ENCODE data around the gene TAGAP.

The TAGAP gene

GRCh38 chr6:159052720-159053119 is 7.9 kb upstream of the TAGAP start:
- Histone ChIP-seq H2AK5ac (ENCODE audit: low read length, severe bottlenecking) (no peak overlapping the region), H4K8ac (ENCODE audit: low read length) (no peak overlapping the region), H3K27me3 (ENCODE audit: control insufficient read depth in 1 of 2, insufficient read depth in 1 of 2, low read length in 2 of 2) (peaks cover 46 to 66% of the 10 kb centered on the region in 2 experiments), H3K4me2 (ENCODE audit: low read length, poor library complexity, severe bottlenecking) (no peak overlapping the region), H3K27ac (ENCODE audit: low read length, poor library complexity, severe bottlenecking) (no peak overlapping the region), H3K36me3 (ENCODE audit: control insufficient read depth in 1 of 2, insufficient read depth in 2 of 2, low read depth in 1 of 2, low read length in 2 of 2) (no peaks in the 10 kb centered on the region), H3K23ac (ENCODE audit: low read length in 2 of 2) (no peak overlapping the region), H2BK15ac (ENCODE audit: low read depth, poor library complexity, severe bottlenecking) (no peak overlapping the region), H3K18ac (ENCODE audit: low read depth in 1 of 2, low read length in 2 of 2) (no peak overlapping the region), H4K91ac (ENCODE audit: low read length) (no peak overlapping the region), H2BK5ac (ENCODE audit: low read depth, low read length, poor library complexity, severe bottlenecking) (no peak overlapping the region), H3K4ac (ENCODE audit: low read depth in 1 of 2, low read length in 2 of 2) (no peak overlapping the region), H3K4me3 (ENCODE audit: insufficient read depth in 1 of 2, low read depth in 1 of 2, low read length in 2 of 2) (no peak overlapping the region), H2AFZ (ENCODE audit: low read depth, low read length) (no peak overlapping the region), H3K14ac (ENCODE audit: low read length in 2 of 2) (no peak overlapping the region), H3K79me1 (replicated peaks; ENCODE audit: low read length, poor library complexity, severe bottlenecking) (no peaks in the 10 kb centered on the region), H3K9ac (ENCODE audit: low read length) (no peak overlapping the region), H3K4me1 (ENCODE audit: control insufficient read depth, insufficient read depth, low read depth, low read length) (no peaks in the 10 kb centered on the region), H2BK12ac (ENCODE audit: low read length in 2 of 2) (no peak overlapping the region), H2BK120ac (ENCODE audit: low read depth, low read length) (no peak overlapping the region), H3K9me3 (ENCODE audit: control insufficient read depth, low read length) (no peaks in the 10 kb centered on the region)
- no peak for DNase-seq
- 73% methylated on average over 3 of the region's 3 CpGs for WGBS

GRCh38 chr6:159047891-159048685 is 3.3 kb upstream of the TAGAP start:
- H3K79me1 ChIP-seq (replicated peaks; ENCODE audit: low read length, poor library complexity, severe bottlenecking) = no peaks in the 10 kb centered on the region
- H3K23ac ChIP-seq (ENCODE audit: low read length in 2 of 2) = no peak overlapping the region
- H3K9me3 ChIP-seq (ENCODE audit: control insufficient read depth, low read length) = no peaks in the 10 kb centered on the region
- H2BK120ac ChIP-seq (ENCODE audit: low read depth, low read length) = no peak overlapping the region
- no peak for DNase-seq
- no peak overlapping the region for H2BK5ac ChIP-seq (ENCODE audit: low read depth, low read length, poor library complexity, severe bottlenecking)
- no peak overlapping the region for H2BK15ac ChIP-seq (ENCODE audit: low read depth, poor library complexity, severe bottlenecking)
- H3K36me3 ChIP-seq (ENCODE audit: control insufficient read depth in 1 of 2, insufficient read depth in 2 of 2, low read depth in 1 of 2, low read length in 2 of 2) = no peaks in the 10 kb centered on the region
- no peak overlapping the region for H3K27ac ChIP-seq (ENCODE audit: low read length, poor library complexity, severe bottlenecking)
- no peak overlapping the region for H4K8ac ChIP-seq (ENCODE audit: low read length)
- no peak overlapping the region for H3K4me3 ChIP-seq (ENCODE audit: insufficient read depth in 1 of 2, low read depth in 1 of 2, low read length in 2 of 2)
- no peak overlapping the region for H3K4ac ChIP-seq (ENCODE audit: low read depth in 1 of 2, low read length in 2 of 2)
- H2AFZ ChIP-seq (ENCODE audit: low read depth, low read length) = no peak overlapping the region
- no peak overlapping the region for H3K4me2 ChIP-seq (ENCODE audit: low read length, poor library complexity, severe bottlenecking)
- H3K14ac ChIP-seq (ENCODE audit: low read length in 2 of 2) = no peak overlapping the region
- peak overlapping the region in 1 of 2 experiments; percentile 54 for H2BK12ac ChIP-seq (ENCODE audit: low read length in 2 of 2)
- H2AK5ac ChIP-seq (ENCODE audit: low read length, severe bottlenecking) = no peak overlapping the region
- H3K4me1 ChIP-seq (ENCODE audit: control insufficient read depth, insufficient read depth, low read depth, low read length) = no peaks in the 10 kb centered on the region
- H4K91ac ChIP-seq (ENCODE audit: low read length) = no peak overlapping the region
- 75% methylated on average over 10 of the region's 10 CpGs for WGBS
- H3K18ac ChIP-seq (ENCODE audit: low read depth in 1 of 2, low read length in 2 of 2) = no peak overlapping the region
- H3K9ac ChIP-seq (ENCODE audit: low read length) = no peak overlapping the region
- H3K27me3 ChIP-seq (ENCODE audit: control insufficient read depth in 1 of 2, insufficient read depth in 1 of 2, low read length in 2 of 2) = peaks cover 32 to 56% of the 10 kb centered on the region in 2 experiments

GRCh38 chr6:159045801-159046200 is 1.0 kb upstream of the TAGAP start:
- H2AFZ ChIP-seq (ENCODE audit: low read depth, low read length) = no peak overlapping the region
- H3K4ac ChIP-seq (ENCODE audit: low read depth in 1 of 2, low read length in 2 of 2) = no peak overlapping the region
- no peak overlapping the region for H3K23ac ChIP-seq (ENCODE audit: low read length in 2 of 2)
- H3K9me3 ChIP-seq (ENCODE audit: control insufficient read depth, low read length) = no peaks in the 10 kb centered on the region
- H2BK120ac ChIP-seq (ENCODE audit: low read depth, low read length) = no peak overlapping the region
- no peak overlapping the region for H3K4me2 ChIP-seq (ENCODE audit: low read length, poor library complexity, severe bottlenecking)
- H3K4me1 ChIP-seq (ENCODE audit: control insufficient read depth, insufficient read depth, low read depth, low read length) = no peaks in the 10 kb centered on the region
- no peak overlapping the region for H3K9ac ChIP-seq (ENCODE audit: low read length)
- DNase-seq = no peak
- no peak overlapping the region for H3K4me3 ChIP-seq (ENCODE audit: insufficient read depth in 1 of 2, low read depth in 1 of 2, low read length in 2 of 2)
- H3K14ac ChIP-seq (ENCODE audit: low read length in 2 of 2) = no peak overlapping the region
- WGBS = 72% methylated on average over 6 of the region's 7 CpGs
- H2BK12ac ChIP-seq (ENCODE audit: low read length in 2 of 2) = no peak overlapping the region
- H4K91ac ChIP-seq (ENCODE audit: low read length) = no peak overlapping the region
- H2BK15ac ChIP-seq (ENCODE audit: low read depth, poor library complexity, severe bottlenecking) = no peak overlapping the region
- H3K79me1 ChIP-seq (replicated peaks; ENCODE audit: low read length, poor library complexity, severe bottlenecking) = no peaks in the 10 kb centered on the region
- no peaks in the 10 kb centered on the region for H3K36me3 ChIP-seq (ENCODE audit: control insufficient read depth in 1 of 2, insufficient read depth in 2 of 2, low read depth in 1 of 2, low read length in 2 of 2)
- peaks cover 34 to 58% of the 10 kb centered on the region in 2 experiments for H3K27me3 ChIP-seq (ENCODE audit: control insufficient read depth in 1 of 2, insufficient read depth in 1 of 2, low read length in 2 of 2)
- no peak overlapping the region for H2BK5ac ChIP-seq (ENCODE audit: low read depth, low read length, poor library complexity, severe bottlenecking)
- no peak overlapping the region for H2AK5ac ChIP-seq (ENCODE audit: low read length, severe bottlenecking)
- no peak overlapping the region for H4K8ac ChIP-seq (ENCODE audit: low read length)
- H3K18ac ChIP-seq (ENCODE audit: low read depth in 1 of 2, low read length in 2 of 2) = no peak overlapping the region
- H3K27ac ChIP-seq (ENCODE audit: low read length, poor library complexity, severe bottlenecking) = no peak overlapping the region

DNA sequence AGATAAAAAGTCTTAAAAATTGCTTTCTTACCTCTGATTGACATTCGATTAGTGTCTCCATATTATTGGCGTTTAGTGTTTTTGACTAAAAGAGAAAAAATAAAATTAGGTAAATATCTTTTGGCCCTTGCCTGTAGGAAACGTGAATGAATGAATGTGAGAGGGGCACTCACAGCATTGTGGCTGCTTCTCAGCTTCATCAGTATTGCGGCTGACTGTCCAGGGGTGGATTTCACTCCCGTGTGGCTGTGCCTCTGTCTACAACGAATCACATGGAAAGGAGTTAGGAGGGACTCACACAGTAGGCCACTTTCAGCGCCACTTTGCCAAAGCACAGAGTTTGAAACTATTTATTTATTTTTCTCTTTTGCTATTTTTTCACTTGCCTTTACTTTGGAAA is 844 bp downstream of the TAGAP start:
- H3K23ac ChIP-seq (ENCODE audit: low read length in 2 of 2) = no peak overlapping the region
- no peak overlapping the region for H3K9ac ChIP-seq (ENCODE audit: low read length)
- no peak overlapping the region for H3K27ac ChIP-seq (ENCODE audit: low read length, poor library complexity, severe bottlenecking)
- H3K27me3 ChIP-seq (ENCODE audit: control insufficient read depth in 1 of 2, insufficient read depth in 1 of 2, low read length in 2 of 2) = peaks cover 33 to 55% of the 10 kb centered on the region in 2 experiments
- no peaks in the 10 kb centered on the region for H3K4me1 ChIP-seq (ENCODE audit: control insufficient read depth, insufficient read depth, low read depth, low read length)
- WGBS = 94% methylated on average over 6 of the region's 7 CpGs
- H3K4me2 ChIP-seq (ENCODE audit: low read length, poor library complexity, severe bottlenecking) = no peak overlapping the region
- no peaks in the 10 kb centered on the region for H3K79me1 ChIP-seq (replicated peaks; ENCODE audit: low read length, poor library complexity, severe bottlenecking)
- H2BK120ac ChIP-seq (ENCODE audit: low read depth, low read length) = no peak overlapping the region
- no peak overlapping the region for H3K14ac ChIP-seq (ENCODE audit: low read length in 2 of 2)
- H3K9me3 ChIP-seq (ENCODE audit: control insufficient read depth, low read length) = no peaks in the 10 kb centered on the region
- no peak overlapping the region for H2BK12ac ChIP-seq (ENCODE audit: low read length in 2 of 2)
- no peak overlapping the region for H4K8ac ChIP-seq (ENCODE audit: low read length)
- H2BK5ac ChIP-seq (ENCODE audit: low read depth, low read length, poor library complexity, severe bottlenecking) = no peak overlapping the region
- H3K36me3 ChIP-seq (ENCODE audit: control insufficient read depth in 1 of 2, insufficient read depth in 2 of 2, low read depth in 1 of 2, low read length in 2 of 2) = no peaks in the 10 kb centered on the region
- no peak overlapping the region for H3K4me3 ChIP-seq (ENCODE audit: insufficient read depth in 1 of 2, low read depth in 1 of 2, low read length in 2 of 2)
- DNase-seq = no peak
- no peak overlapping the region for H2AFZ ChIP-seq (ENCODE audit: low read depth, low read length)
- no peak overlapping the region for H3K4ac ChIP-seq (ENCODE audit: low read depth in 1 of 2, low read length in 2 of 2)
- no peak overlapping the region for H3K18ac ChIP-seq (ENCODE audit: low read depth in 1 of 2, low read length in 2 of 2)
- H4K91ac ChIP-seq (ENCODE audit: low read length) = no peak overlapping the region
- H2BK15ac ChIP-seq (ENCODE audit: low read depth, poor library complexity, severe bottlenecking) = no peak overlapping the region
- no peak overlapping the region for H2AK5ac ChIP-seq (ENCODE audit: low read length, severe bottlenecking)

Measured in mesenchymal stem cell (in vitro differentiated cells and primary cell).